ENCODE results near the gene HAPLN3. TPM values are rescaled to one million over a fixed set of nuclear protein-coding genes. Genes with fewer than 3 reads are reported as not detected.

HAPLN3 gene
- total and polyA plus RNA-seq, 2 donors (not counting 3 experiments of a cell fraction or from before 2014, with no cell fraction given) = 57.6 to 130 TPM

DNA sequence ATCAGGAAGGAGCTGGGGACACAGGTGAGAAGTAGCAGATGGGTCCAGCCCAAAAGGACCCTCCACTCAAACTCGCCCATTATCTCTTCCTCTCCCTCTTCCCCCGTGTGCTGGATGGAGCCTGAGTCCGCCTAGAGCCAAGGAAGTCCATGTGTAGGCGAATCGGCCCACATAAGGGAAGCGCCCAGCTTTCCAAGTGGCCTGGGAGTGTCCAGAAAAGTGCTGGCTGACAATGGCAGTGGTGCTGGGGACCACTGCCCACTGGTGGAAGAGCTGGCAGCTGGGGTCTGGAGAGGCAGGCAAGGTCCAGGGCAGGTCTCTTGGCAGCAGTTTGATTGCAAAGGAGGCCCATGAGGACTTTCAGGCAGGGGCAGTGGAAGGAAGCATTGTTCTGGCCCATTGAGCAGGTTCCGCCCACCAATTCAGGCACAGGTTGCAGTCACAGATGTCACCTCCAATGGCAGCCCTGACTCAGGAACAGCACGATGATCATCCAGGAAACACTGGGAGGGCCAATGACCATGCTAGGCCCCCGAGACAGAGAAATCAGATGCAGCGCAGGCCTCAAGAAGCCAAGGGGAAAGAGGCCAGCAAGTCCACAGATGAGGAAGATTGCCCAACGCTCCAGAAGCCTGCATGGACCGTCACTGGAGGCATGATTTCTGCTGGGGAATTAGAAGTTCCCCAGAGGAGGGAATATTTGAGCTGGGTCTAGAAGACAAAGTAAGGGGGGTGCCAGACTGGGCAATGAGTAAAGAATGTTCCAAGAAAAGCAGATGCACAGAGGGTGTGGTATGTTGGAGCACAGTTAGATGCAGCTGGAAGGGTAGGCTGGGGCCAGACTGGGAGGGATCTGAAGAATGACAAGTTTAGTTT is 14.8 kb upstream of the HAPLN3 start:
- no peak for FAIRE-seq
- no peaks in the 10 kb centered on the region for H3K27me3 ChIP-seq (ENCODE audit: control insufficient read depth in 2 of 2, insufficient read depth in 2 of 2, low read length in 2 of 2)
- DNase-seq (ENCODE audit: low read depth, low spot score) = no peak
- no TSS peak for BruUV-seq (replicated peaks)
- H3K9me1 ChIP-seq (replicated peaks; ENCODE audit: control insufficient read depth, extremely low read depth, insufficient read depth, low read length) = no peaks in the 10 kb centered on the region
- no peak overlapping the region for H3K4me2 ChIP-seq (ENCODE audit: insufficient read depth, low read length)
- TF ChIP-seq GATA2 (IDR thresholded peaks at IDR 0.05; ENCODE audit: insufficient read depth, insufficient read length, low read depth, low read length) (no peak), EZH2 (IDR thresholded peaks at IDR 0.05; ENCODE audit: borderline replicate concordance, low read depth, low read length, severe bottlenecking) (no peak), POLR2A (IDR thresholded peaks at IDR 0.05; ENCODE audit: low read depth, low read length) (no peak), FOS (IDR thresholded peaks at IDR 0.05; ENCODE audit: borderline replicate concordance, insufficient read depth, low read length) (no peak), POLR2AphosphoS5 (IDR thresholded peaks at IDR 0.05; ENCODE audit: insufficient read depth, low read depth, low read length) (no peak), MYC (IDR thresholded peaks at IDR 0.05; ENCODE audit: low read depth, low read length) (no peak), JUN (IDR thresholded peaks at IDR 0.05; ENCODE audit: borderline replicate concordance, insufficient read depth, insufficient read length, low read depth) (no peak)
- TF ChIP-seq, protein P1, sequence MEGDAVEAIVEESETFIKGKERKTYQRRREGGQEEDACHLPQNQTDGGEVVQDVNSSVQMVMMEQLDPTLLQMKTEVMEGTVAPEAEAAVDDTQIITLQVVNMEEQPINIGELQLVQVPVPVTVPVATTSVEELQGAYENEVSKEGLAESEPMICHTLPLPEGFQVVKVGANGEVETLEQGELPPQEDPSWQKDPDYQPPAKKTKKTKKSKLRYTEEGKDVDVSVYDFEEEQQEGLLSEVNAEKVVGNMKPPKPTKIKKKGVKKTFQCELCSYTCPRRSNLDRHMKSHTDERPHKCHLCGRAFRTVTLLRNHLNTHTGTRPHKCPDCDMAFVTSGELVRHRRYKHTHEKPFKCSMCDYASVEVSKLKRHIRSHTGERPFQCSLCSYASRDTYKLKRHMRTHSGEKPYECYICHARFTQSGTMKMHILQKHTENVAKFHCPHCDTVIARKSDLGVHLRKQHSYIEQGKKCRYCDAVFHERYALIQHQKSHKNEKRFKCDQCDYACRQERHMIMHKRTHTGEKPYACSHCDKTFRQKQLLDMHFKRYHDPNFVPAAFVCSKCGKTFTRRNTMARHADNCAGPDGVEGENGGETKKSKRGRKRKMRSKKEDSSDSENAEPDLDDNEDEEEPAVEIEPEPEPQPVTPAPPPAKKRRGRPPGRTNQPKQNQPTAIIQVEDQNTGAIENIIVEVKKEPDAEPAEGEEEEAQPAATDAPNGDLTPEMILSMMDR (IDR thresholded peaks at IDR 0.05; ENCODE audit: extremely low read depth in 1 of 2, insufficient read depth in 1 of 2, low read depth in 1 of 2, low read length in 2 of 2) = no peak
- TF ChIP-seq, protein P2, sequence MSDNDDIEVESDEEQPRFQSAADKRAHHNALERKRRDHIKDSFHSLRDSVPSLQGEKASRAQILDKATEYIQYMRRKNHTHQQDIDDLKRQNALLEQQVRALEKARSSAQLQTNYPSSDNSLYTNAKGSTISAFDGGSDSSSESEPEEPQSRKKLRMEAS (IDR thresholded peaks at IDR 0.05; ENCODE audit: insufficient read depth, insufficient read length) = no peak
- no peaks in the 10 kb centered on the region for H3K36me3 ChIP-seq (ENCODE audit: control insufficient read depth in 2 of 2, extremely low read depth in 1 of 2, insufficient read depth in 2 of 2, low read length in 2 of 2)
- H4K20me1 ChIP-seq (replicated peaks; ENCODE audit: control insufficient read depth, extremely low read depth, insufficient read depth, low read length) = no peaks in the 10 kb centered on the region
- no peak overlapping the region for H3K4me3 ChIP-seq (replicated peaks in 1 of 3; ENCODE audit: insufficient read depth in 1 of 3, low read depth in 1 of 3, low read length in 3 of 3)
- dilution Hi-C loops (cut with MboI; ENCODE audit: extremely low pct_ligation_motif_present, low sequenced_read_pairs) (no loop called here), intact Hi-C loops (cut with micrococcal nuclease) (no loop called here)
- no peak overlapping the region for H3K9ac ChIP-seq (replicated peaks; ENCODE audit: extremely low read depth, insufficient read depth, low read length)
- H3K4me1 ChIP-seq (ENCODE audit: control insufficient read depth, extremely low read depth, insufficient read depth, low read length) = peaks cover 12% of the 10 kb centered on the region
- ChIA-PET POLR2A (no interaction called here), CTCF (interaction anchor here (0.6 kb wide), 1 partner anchor 13 kb away, joined by 3 read pairs; no protein-coding TSS in a partner anchor)
- H3K9me3 ChIP-seq (replicated peaks; ENCODE audit: control insufficient read depth, insufficient read depth, low read length) = no peaks in the 10 kb centered on the region
- no peak overlapping the region for H2AFZ ChIP-seq (ENCODE audit: low read depth, low read length)
- H3K79me2 ChIP-seq (ENCODE audit: control insufficient read depth, insufficient read depth, low read length) = no peaks in the 10 kb centered on the region
- H3K27ac ChIP-seq (ENCODE audit: insufficient read depth, low read depth, low read length) = no peak overlapping the region
